Upper lobe of left lung (tissue), 6 donors: ENCODE results near the gene ERN1. TPM values are rescaled to one million over a fixed set of nuclear protein-coding genes. Genes with fewer than 3 reads are reported as not detected.

Source experiments
- ATAC-seq, 2 donors: fragments of 200-7000 bp; cut with Tn5 transposase; one replicate each; pipeline ENCODE4 v1.9.1; 2022; ENCODE audit warnings: mild to moderate bottlenecking in 2 of 2, moderate library complexity in 2 of 2; ENCODE audit not compliant: low FRiP score in 2 of 2
- DNase-seq, 2 donors: peaks; one replicate each; pipeline ENCODE4 v3.0.0-alpha.2; 2019 to 2020
- H3K27ac ChIP-seq, 4 donors: fragments of 200-600 bp; sonication (generic); one replicate each; pipeline ENCODE4 v1.5.1; 2016 to 2019
- H3K27me3 ChIP-seq, 4 donors: fragments of 200-600 bp; sonication (generic); one replicate each; pipeline ENCODE4 v1.5.1; 2017 to 2019
- H3K36me3 ChIP-seq, 4 donors: fragments of 200-600 bp; sonication (generic); one replicate each; pipeline ENCODE4 v1.5.1; 2016 to 2019
- H3K4me1 ChIP-seq, 4 donors: fragments of 200-600 bp; sonication (generic); one replicate each; pipeline ENCODE4 v1.5.1; 2018 to 2019
- H3K4me3 ChIP-seq, 4 donors: fragments of 200-600 bp; sonication (generic); one replicate each; pipeline ENCODE4 v1.5.1; 2017 to 2019; ENCODE audit warnings: mild to moderate bottlenecking in 2 of 4, moderate library complexity in 1 of 4
- H3K9me3 ChIP-seq, 4 donors: fragments of 200-600 bp; sonication (generic); one replicate each; pipeline ENCODE4 v1.5.1; 2018 to 2019
- EP300 ChIP-seq, 4 donors: sonication (generic); formaldehyde crosslinking; IDR thresholded peaks; one replicate each; pipeline ENCODE4 v1.5.1; 2017; ENCODE audit warnings: antibody characterized with exemption in 4 of 4, control low read depth in 2 of 4
- POLR2A ChIP-seq, 4 donors: fragments of 450-650 bp; IDR thresholded peaks; one replicate each; pipeline ENCODE4 v1.5.1; 2016 to 2017; ENCODE audit warnings: antibody characterized with exemption in 4 of 4, mild to moderate bottlenecking in 2 of 4
- POLR2AphosphoS5 ChIP-seq, 2 donors: sonication (generic); formaldehyde crosslinking; IDR thresholded peaks; one replicate each; pipeline ENCODE4 v1.5.1; 2017; ENCODE audit warnings: antibody characterized with exemption in 2 of 2
- WGBS, 2 donors: methylation state at CpG; one replicate each; pipeline ENCODE4 v1.1.5; 2017 to 2018; 5-methylcytosine and 5-hydroxymethylcytosine counted together
- total RNA-seq, 6 donors: library from RNA; depleted of rRNA in 4 of 6; stranded (reverse); fragments of >200 nt in 4 of 6; gene quantifications; one replicate each; pipeline versions ENCODE4 v1.1.0 to v1.2.1, GENCODE V29; 2016 to 2021
- TF ChIP-seq, protein P1 (sequence below), 6 experiments: fragments of 450-650 bp in 4 of 6; fragments of 200-600 bp in 2 of 6; sonication (generic) in 2 of 6; IDR thresholded peaks; one replicate each; pipeline ENCODE4 v1.5.1; 2016 to 2019; ENCODE audit warnings: antibody characterized with exemption in 6 of 6
- donor health status: DM: no; HTN: no; CAD: no; lungs with moderate emphysema.
- donor health status: DM: no; HTN: yes; CAD: no; lungs with severe emphysema.

ERN1 gene
- total RNA-seq, 6 donors from 2014 or later = 32.8 to 65.0 (median 41.9) TPM

DNA sequence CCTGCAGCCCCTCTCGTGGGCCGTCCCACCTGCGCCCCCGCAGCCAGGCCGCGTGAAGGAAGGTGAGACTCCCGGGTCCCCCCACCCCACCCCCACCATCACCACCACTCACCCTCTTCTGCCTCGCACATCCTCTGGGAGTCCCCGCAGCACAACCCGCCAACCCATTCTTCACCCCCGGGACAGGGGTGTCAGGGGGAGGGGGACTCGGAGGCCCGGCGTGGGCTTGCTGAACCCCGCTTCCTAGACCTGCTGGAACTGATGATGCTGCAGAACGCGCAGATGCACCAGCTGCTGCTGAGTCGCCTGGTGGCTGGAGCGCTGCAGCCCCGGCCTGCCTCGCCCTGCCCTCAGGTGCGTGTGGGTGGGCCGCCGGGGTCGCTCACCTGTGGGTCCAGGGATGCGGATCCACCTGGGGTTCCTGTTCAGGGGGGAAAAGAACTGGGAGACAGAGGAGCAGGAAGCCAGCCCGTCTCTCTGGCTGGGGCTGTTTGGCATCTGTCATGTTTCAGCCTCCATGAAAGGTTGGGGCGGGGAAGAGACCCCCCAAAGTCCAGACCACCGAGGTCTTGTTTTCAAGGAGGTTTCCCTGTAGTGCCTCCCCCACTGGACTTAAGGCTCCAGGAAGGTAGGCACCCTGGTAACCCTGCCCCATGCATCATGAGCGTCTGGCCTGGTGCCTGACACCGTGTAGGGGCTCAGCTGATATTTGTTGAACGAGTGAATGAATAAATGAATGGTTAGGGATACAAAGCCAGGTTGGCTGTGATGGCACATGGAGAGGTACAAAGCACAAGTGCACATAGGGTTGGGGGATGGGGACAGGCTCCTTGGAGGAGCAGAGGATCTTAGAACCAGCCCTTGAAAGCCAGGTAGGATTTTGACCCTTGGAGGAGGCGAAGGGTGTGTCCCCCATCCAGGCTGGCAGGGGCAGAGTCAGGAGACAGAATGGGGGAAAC, 130.9 kb downstream of the ERN1 start:
- H3K4me1 ChIP-seq = peaks cover 22 to 50% (median 38%) of the 10 kb centered on the region in 4 donors
- 42 to 58% methylated on average over 4 to 12 of the region's 33 CpGs for WGBS, 2 donors
- ATAC-seq (no peak), DNase-seq (peak; percentile 19 to 72)
- peaks cover 0 to 20% (median 10%) of the 10 kb centered on the region in 4 donors for H3K36me3 ChIP-seq
- peak overlapping the region; percentile 58 to 72 (median 64) for H3K4me3 ChIP-seq
- H3K9me3 ChIP-seq = no peaks in the 10 kb centered on the region
- peak overlapping the region in 3 of 4 donors; percentile 26 to 52 (median 39) for H3K27ac ChIP-seq
- no peaks in the 10 kb centered on the region for H3K27me3 ChIP-seq
- TF ChIP-seq EP300 (IDR thresholded peaks at IDR 0.05) = no peak
- no peak for TF ChIP-seq POLR2AphosphoS5 (IDR thresholded peaks at IDR 0.05)
- TF ChIP-seq, protein P1, sequence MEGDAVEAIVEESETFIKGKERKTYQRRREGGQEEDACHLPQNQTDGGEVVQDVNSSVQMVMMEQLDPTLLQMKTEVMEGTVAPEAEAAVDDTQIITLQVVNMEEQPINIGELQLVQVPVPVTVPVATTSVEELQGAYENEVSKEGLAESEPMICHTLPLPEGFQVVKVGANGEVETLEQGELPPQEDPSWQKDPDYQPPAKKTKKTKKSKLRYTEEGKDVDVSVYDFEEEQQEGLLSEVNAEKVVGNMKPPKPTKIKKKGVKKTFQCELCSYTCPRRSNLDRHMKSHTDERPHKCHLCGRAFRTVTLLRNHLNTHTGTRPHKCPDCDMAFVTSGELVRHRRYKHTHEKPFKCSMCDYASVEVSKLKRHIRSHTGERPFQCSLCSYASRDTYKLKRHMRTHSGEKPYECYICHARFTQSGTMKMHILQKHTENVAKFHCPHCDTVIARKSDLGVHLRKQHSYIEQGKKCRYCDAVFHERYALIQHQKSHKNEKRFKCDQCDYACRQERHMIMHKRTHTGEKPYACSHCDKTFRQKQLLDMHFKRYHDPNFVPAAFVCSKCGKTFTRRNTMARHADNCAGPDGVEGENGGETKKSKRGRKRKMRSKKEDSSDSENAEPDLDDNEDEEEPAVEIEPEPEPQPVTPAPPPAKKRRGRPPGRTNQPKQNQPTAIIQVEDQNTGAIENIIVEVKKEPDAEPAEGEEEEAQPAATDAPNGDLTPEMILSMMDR (IDR thresholded peaks at IDR 0.05) = no peak
- no peak for TF ChIP-seq POLR2A (IDR thresholded peaks at IDR 0.05)

DNA sequence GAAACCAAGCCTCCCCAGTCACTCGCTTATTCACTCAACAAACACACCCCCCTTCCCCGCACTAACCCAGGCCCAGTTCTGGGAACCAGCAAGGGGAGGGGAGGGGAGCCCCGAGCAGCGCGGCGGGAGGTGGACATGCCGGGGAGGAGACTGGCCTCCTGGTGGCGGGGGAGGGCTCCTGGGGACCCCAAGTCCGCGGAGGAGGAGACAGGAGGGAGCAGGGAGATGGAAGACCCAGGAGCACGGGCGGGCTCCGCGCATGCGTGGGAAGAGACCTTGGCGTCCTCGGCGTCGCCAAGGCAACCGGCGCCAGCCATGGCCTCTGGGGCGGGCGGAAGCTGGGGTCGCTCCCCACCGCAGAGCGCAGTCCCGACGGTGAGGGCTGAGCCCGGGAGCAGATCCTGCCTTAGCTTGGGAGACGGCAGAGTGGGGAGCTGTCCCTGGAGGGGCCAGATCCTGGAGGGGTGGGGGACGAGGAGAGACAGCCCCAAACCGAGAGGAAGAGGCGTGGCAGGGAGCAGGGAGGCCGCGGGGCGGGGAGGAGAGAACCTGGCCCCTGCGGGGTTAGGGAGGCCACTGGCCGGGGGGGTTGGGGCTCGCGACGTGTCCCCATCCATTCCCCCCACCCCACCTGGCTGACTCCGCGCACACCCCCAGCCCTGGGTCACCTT, 131.8 kb downstream of the ERN1 start, which contains the start of gene PRR29:
TSS of gene PRR29 (plus strand) at position 302 of the 671 bp plus-strand sequence. CDS start at position 316, 14 bp downstream.
- H3K4me1 ChIP-seq = peaks cover 22 to 50% (median 38%) of the 10 kb centered on the region in 4 donors
- no peak for TF ChIP-seq POLR2A (IDR thresholded peaks at IDR 0.05)
- no peak for TF ChIP-seq EP300 (IDR thresholded peaks at IDR 0.05)
- peak in 1 of 2 donors; percentile 18 for TF ChIP-seq POLR2AphosphoS5 (IDR thresholded peaks at IDR 0.05)
- TF ChIP-seq, protein P1 (IDR thresholded peaks at IDR 0.05) = peak in 1 of 6 experiments; percentile 20

DNA sequence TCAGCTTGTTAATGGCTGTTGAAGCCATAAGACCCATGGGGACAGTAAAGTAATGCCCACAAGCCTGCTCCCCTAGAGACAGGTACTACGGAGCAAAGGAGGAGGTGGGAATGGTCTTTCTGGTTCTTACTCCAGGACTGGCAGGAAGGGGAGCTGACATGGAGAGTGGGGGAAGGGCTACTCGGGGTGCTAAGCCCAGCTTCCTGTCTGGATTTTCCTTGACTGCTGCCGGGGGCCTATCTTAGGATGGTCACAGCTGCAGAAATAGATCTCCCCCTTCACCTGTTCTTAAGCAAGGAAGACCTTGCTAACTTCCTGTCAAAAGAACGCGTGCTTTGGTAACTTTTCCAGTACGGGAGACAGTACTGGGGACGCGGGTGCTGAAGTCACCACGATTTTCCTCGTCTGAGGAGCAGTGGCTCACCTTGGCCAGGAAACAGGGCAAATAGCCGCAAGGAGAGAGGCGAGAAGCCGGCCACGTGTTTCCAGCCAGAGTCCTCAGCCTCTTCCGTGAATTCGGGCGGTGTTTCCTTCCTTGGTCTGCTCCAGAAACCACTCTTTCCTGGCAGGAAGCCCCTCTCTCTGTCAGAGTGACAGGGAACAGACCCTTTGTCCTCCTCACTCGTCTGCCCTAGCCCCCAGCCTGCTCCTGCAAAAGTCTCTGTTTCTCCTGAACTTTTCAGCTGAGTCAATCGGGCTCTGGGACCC, 132.4 kb downstream of the ERN1 start:
- peak overlapping the region in 3 of 4 donors; percentile 60 to 72 (median 68) for H3K4me3 ChIP-seq
- H3K36me3 ChIP-seq = peaks cover 0 to 5% (median 0%) of the 10 kb centered on the region in 4 donors
- WGBS, 2 donors = 10 to 34% methylated on average over 10 to 19 of the region's 19 CpGs
- no peaks in the 10 kb centered on the region for H3K27me3 ChIP-seq
- peak in 1 of 2 donors; percentile 4 for TF ChIP-seq POLR2AphosphoS5 (IDR thresholded peaks at IDR 0.05)
- TF ChIP-seq, protein P1 (IDR thresholded peaks at IDR 0.05) = no peak
- H3K9me3 ChIP-seq = no peaks in the 10 kb centered on the region
- no peak for ATAC-seq
- peaks cover 22 to 50% (median 36%) of the 10 kb centered on the region in 4 donors for H3K4me1 ChIP-seq
- peak overlapping the region in 3 of 4 donors; percentile 26 to 52 (median 39) for H3K27ac ChIP-seq
- DNase-seq = peak in 1 of 2 donors; percentile 37

More for the DNA sequence above, 131.8 kb downstream of the ERN1 start, which contains the start of gene PRR29:
- peaks cover 0 to 12% (median 5%) of the 10 kb centered on the region in 4 donors for H3K36me3 ChIP-seq
- ATAC-seq (peak; percentile 42 to 78), DNase-seq (peak; percentile 75 to 94)
- H3K27me3 ChIP-seq = no peaks in the 10 kb centered on the region
- H3K9me3 ChIP-seq = no peaks in the 10 kb centered on the region
- H3K4me3 ChIP-seq = peak within 1 kb of the TSS; percentile 58 to 72 (median 64)
- WGBS, 2 donors = 2 to 4% methylated on average over 12 to 37 of the region's 43 CpGs
- peak within 1 kb of the TSS in 3 of 4 donors; percentile 26 to 52 (median 39) for H3K27ac ChIP-seq

DNA sequence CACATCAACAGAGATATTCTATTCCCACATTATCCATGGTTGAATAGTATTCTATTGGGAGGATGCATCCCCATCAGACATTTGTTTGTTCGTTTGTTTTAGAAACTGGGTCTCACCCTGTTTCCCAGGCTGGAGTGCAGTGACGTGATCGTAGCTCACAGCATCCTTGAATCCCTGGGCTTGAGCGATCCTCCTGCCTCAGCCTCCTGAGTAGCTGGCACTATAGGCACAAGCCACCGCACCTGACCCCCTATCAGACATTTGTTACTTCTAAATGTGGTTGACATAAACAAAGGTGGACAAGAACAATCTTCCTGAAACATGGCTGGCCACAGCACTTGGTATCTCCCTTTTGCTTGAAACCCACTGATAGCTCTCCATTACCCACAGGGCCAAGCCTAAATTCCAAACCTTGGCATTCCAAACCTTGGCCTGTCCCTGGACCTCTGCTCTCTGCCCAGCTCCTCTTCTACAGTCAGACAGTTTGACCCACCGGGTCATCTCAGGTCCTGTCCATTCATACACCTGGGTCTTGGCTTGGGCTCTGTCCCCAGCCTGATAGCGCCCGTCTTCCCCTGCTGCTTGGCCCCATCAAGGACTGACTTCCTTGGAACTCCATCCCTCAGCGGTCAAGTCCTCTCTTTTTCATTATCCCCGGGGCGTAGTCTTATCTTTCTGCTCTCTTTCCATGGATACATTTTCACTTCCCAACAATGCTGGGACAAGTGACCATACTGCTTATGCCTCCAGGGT, 133.3 kb downstream of the ERN1 start:
- no peak for TF ChIP-seq POLR2AphosphoS5 (IDR thresholded peaks at IDR 0.05)
- TF ChIP-seq, protein P1 (IDR thresholded peaks at IDR 0.05) = no peak
- no peak for TF ChIP-seq POLR2A (IDR thresholded peaks at IDR 0.05)
- TF ChIP-seq EP300 (IDR thresholded peaks at IDR 0.05) = no peak
- Histone ChIP-seq H3K4me3 (no peak overlapping the region), H3K27ac (no peak overlapping the region), H3K36me3 (no peaks in the 10 kb centered on the region), H3K4me1 (peaks cover 22 to 41% (median 28%) of the 10 kb centered on the region in 4 donors), H3K9me3 (no peaks in the 10 kb centered on the region), H3K27me3 (no peaks in the 10 kb centered on the region)
- DNase-seq (peak in 1 of 2 donors; percentile 16), ATAC-seq (no peak)
- 90 to 95% methylated on average over 11 of the region's 11 CpGs for WGBS, 2 donors
